Smooth muscle cell (in vitro differentiated cells): ENCODE data around the gene CYB561. TPM values are rescaled to one million over a fixed set of nuclear protein-coding genes. Genes with fewer than 3 reads are reported as not detected.

ENCODE experiments used
- DNase-seq: peaks from one replicate; lab custom pipeline; 2025; ENCODE audit not compliant: unreplicated experiment; lab: John Stamatoyannopoulos, UW
- H2AFZ ChIP-seq: fragments of 200-600 bp; sonication (generic); 2 replicates; pipeline ENCODE4 v1.6.0; 2016; ENCODE audit warnings: antibody characterized with exemption, low read depth, mild to moderate bottlenecking
- H3F3A ChIP-seq: fragments of 200-600 bp; sonication (generic); 2 replicates; pipeline ENCODE4 v1.6.0; 2017; ENCODE audit warnings: antibody characterized with exemption, low read depth
- H3K27ac ChIP-seq: fragments of 200-600 bp; sonication (generic); 2 replicates; pipeline ENCODE4 v1.5.1; 2016; ENCODE audit warnings: low read depth, mild to moderate bottlenecking
- H3K27me3 ChIP-seq: fragments of 200-600 bp; sonication (generic); 2 replicates; pipeline ENCODE4 v1.6.1; 2016; ENCODE audit warnings: low read depth, mild to moderate bottlenecking
- H3K36me3 ChIP-seq: fragments of 200-600 bp; sonication (generic); 2 replicates; pipeline ENCODE4 v1.5.1; 2016; ENCODE audit warnings: low read depth
- H3K4me1 ChIP-seq: fragments of 200-600 bp; sonication (generic); 2 replicates; pipeline ENCODE4 v1.5.1; 2016; ENCODE audit warnings: low read depth
- H3K4me2 ChIP-seq: fragments of 200-600 bp; sonication (generic); 2 replicates; pipeline ENCODE4 v1.6.0; 2016; ENCODE audit warnings: mild to moderate bottlenecking
- H3K4me3 ChIP-seq: fragments of 200-600 bp; sonication (generic); 2 replicates; pipeline ENCODE4 v1.5.1; 2016; ENCODE audit warnings: mild to moderate bottlenecking
- H3K79me2 ChIP-seq: fragments of 200-600 bp; sonication (generic); 2 replicates; pipeline ENCODE4 v1.6.0; 2016; ENCODE audit warnings: low read depth, mild to moderate bottlenecking
- H3K9ac ChIP-seq: fragments of 200-600 bp; sonication (generic); 2 replicates; pipeline ENCODE4 v1.6.0; 2016; ENCODE audit warnings: low read depth
- H3K9me3 ChIP-seq: fragments of 200-600 bp; sonication (generic); replicated peaks from 2 replicates; pipeline ENCODE4 v1.5.1; 2016; ENCODE audit warnings: low read depth
- H4K20me1 ChIP-seq: fragments of 200-600 bp; sonication (generic); 2 replicates; pipeline ENCODE4 v1.6.0; 2016; ENCODE audit warnings: low read depth
- CTCF ChIP-seq: fragments of 200-600 bp; sonication (generic); IDR thresholded peaks from 2 replicates; pipeline ENCODE4 v1.5.1; 2017; ENCODE audit warnings: borderline replicate concordance, mild to moderate bottlenecking, antibody characterized with exemption; ENCODE audit not compliant: insufficient read depth, poor library complexity, severe bottlenecking
- WGBS: methylation state at CpG from one replicate; pipeline ENCODE4 v1.1.7; 2016; ENCODE audit warnings: low lambda C conversion rate; 5-methylcytosine and 5-hydroxymethylcytosine counted together
- polyA plus RNA-seq: library from polyadenylated mRNA; unstranded; fragments of >200 nt; fragmentation: Nextera tagmentation; extraction: Ambion mirVana; gene quantifications from 2 replicates; pipeline ENCODE4 v1.2.1, GENCODE V29; 2016
- total RNA-seq: library from RNA; depleted of rRNA; stranded (reverse); fragments of >200 nt; gene quantifications from 2 replicates; pipeline ENCODE4 v1.2.3, GENCODE V29; 2014

The CYB561 gene
- total and polyA plus RNA-seq, 2 experiments from 2014 or later, result 16.5 to 24.9 TPM

GRCh38 chr17:63480192-63480784 lies 34.2 kb upstream of the CYB561 start:
- Histone ChIP-seq H3K79me2 (no peaks in the 10 kb centered on the region), H3K4me3 (no peak overlapping the region), H3K27me3 (no peaks in the 10 kb centered on the region), H3K9ac (no peak overlapping the region), H3K9me3 (no peaks in the 10 kb centered on the region), H3K36me3 (no peaks in the 10 kb centered on the region), H3K27ac (no peak overlapping the region), H2AFZ (no peak overlapping the region), H3K4me1 (peaks cover 7% of the 10 kb centered on the region), H4K20me1 (no peaks in the 10 kb centered on the region), H3K4me2 (no peak overlapping the region), H3F3A (peaks cover 4% of the 10 kb centered on the region)
- 91% methylated on average over 21 of the region's 21 CpGs for WGBS
- no peak for DNase-seq
- TF ChIP-seq CTCF, result no peak

- H3K9me3 ChIP-seq, result no peaks in the 10 kb centered on the region
- TF ChIP-seq CTCF, result no peak
- H3K79me2 ChIP-seq, result no peaks in the 10 kb centered on the region
- H3K4me3 ChIP-seq, result no peak overlapping the region
- 93% methylated on average over 17 of the region's 17 CpGs for WGBS
- H3F3A ChIP-seq, result peaks cover 4% of the 10 kb centered on the region
- no peak overlapping the region for H3K9ac ChIP-seq
- no peak overlapping the region for H2AFZ ChIP-seq
- H3K4me1 ChIP-seq, result peaks cover 7% of the 10 kb centered on the region
- no peak overlapping the region for H3K4me2 ChIP-seq
- H3K27ac ChIP-seq, result no peak overlapping the region
- no peaks in the 10 kb centered on the region for H4K20me1 ChIP-seq
- no peaks in the 10 kb centered on the region for H3K27me3 ChIP-seq
- H3K36me3 ChIP-seq, result no peaks in the 10 kb centered on the region
- DNase-seq, result no peak
These were observed 33.5 kb upstream of the CYB561 start for GRCh38 chr17:63479495-63480184.

GRCh38 chr17:63478814-63479494 lies 32.8 kb upstream of the CYB561 start:
- no peak overlapping the region for H3K4me3 ChIP-seq
- no peak overlapping the region for H3K9ac ChIP-seq
- no peak overlapping the region for H3K4me2 ChIP-seq
- H3F3A ChIP-seq, result peaks cover 4% of the 10 kb centered on the region
- no peaks in the 10 kb centered on the region for H4K20me1 ChIP-seq
- H3K9me3 ChIP-seq, result no peaks in the 10 kb centered on the region
- H3K4me1 ChIP-seq, result peaks cover 7% of the 10 kb centered on the region
- TF ChIP-seq CTCF, result peak; percentile 73
- H2AFZ ChIP-seq, result no peak overlapping the region
- 51% methylated on average over 16 of the region's 16 CpGs for WGBS
- peak; percentile 34 for DNase-seq
- H3K36me3 ChIP-seq, result no peaks in the 10 kb centered on the region
- no peak overlapping the region for H3K27ac ChIP-seq
- H3K27me3 ChIP-seq, result no peaks in the 10 kb centered on the region
- H3K79me2 ChIP-seq, result no peaks in the 10 kb centered on the region
